CD4-positive, alpha-beta T cell treated with Interferon alpha-2 for 1 hour (primary cell): ENCODE results near the gene GUSB.
"Not testable (repeated sequence)": the region's sequence is repeated elsewhere in the genome, so short reads cannot be mapped to it uniquely, and the experiment has no call there.

Experiments used
- DNase-seq, 2 donors: peaks; one replicate each; pipeline ENCODE4 v3.0.0-alpha.2; 2020 to 2022

The GUSB gene

GRCh38 chr7:65981965-65982792 is at the start of gene GUSB:
GUSB (minus strand) TSS chr7:65982213; CDS start chr7:65982183, 30 bp downstream.
- DNase-seq: peak; percentile 85 to 92

- DNase-seq: not testable (repeated sequence)
These were observed 46.3 kb upstream of the GUSB start for GRCh38 chr7:66028342-66028741.

GRCh38 chr7:66016131-66016461 is 34.1 kb upstream of the GUSB start:
- DNase-seq: no peak

- DNase-seq: no peak
These were observed 33.6 kb upstream of the GUSB start for GRCh38 chr7:66015440-66016130.

- DNase-seq: no peak
These were observed 31.9 kb upstream of the GUSB start for GRCh38 chr7:66013938-66014337.

- DNase-seq: no peak
These were observed 25.2 kb upstream of the GUSB start for GRCh38 chr7:66007232-66007631.

- DNase-seq: not testable (repeated sequence)
These were observed 23.2 kb upstream of the GUSB start for GRCh38 chr7:66005115-66005671.

GRCh38 chr7:66000823-66001417 is 18.9 kb upstream of the GUSB start:
- DNase-seq: not testable (repeated sequence)

GRCh38 chr7:65994984-65995383 is 13.0 kb upstream of the GUSB start:
- DNase-seq: not testable (repeated sequence)

GRCh38 chr7:65992526-65992925 is 10.5 kb upstream of the GUSB start:
- no peak for DNase-seq

- not testable (repeated sequence) for DNase-seq
These were observed 9.8 kb upstream of the GUSB start for GRCh38 chr7:65991829-65992228.

GRCh38 chr7:65989694-65990080 is 7.7 kb upstream of the GUSB start:
- DNase-seq: no peak

- DNase-seq: not testable (repeated sequence)
These were observed 6.5 kb upstream of the GUSB start for GRCh38 chr7:65988503-65988902.

- DNase-seq: no peak
These were observed 6.1 kb upstream of the GUSB start for GRCh38 chr7:65988084-65988483.

GRCh38 chr7:65983965-65984658 is 2.1 kb upstream of the GUSB start:
- DNase-seq: no peak

GRCh38 chr7:65980478-65981250 is 1.3 kb downstream of the GUSB start:
- peak; percentile 67 to 75 for DNase-seq

GRCh38 chr7:65979583-65980477 is 2.2 kb downstream of the GUSB start:
- DNase-seq: no peak

- DNase-seq: no peak
These were observed 3.0 kb downstream of the GUSB start for GRCh38 chr7:65978891-65979582.

- no peak for DNase-seq
These were observed 5.3 kb downstream of the GUSB start for GRCh38 chr7:65976659-65977196.

- DNase-seq: no peak
These were observed 6.1 kb downstream of the GUSB start for GRCh38 chr7:65975814-65976445.
